Measurements from ENCODE around the gene RPL13.

- TF ChIP-seq CTCF (conservative IDR thresholded peaks at IDR 0.05; ENCODE audit: low read depth, low read length) (no peak), EZH2 (IDR thresholded peaks at IDR 0.05; ENCODE audit: borderline replicate concordance, low read depth, low read length, poor library complexity, severe bottlenecking) (no peak)
Observed at GRCh38 chr16:89595330-89596060, 35.0 kb downstream of the RPL13 start.

Data from A673 (cell line).